NCI-H1436 (cell line): Measurements from ENCODE around the gene TXNDC16.
A peak's percentile ranks its signal among the peaks of the same experiment; 100 is the strongest.
"Not testable (repeated sequence)": the region's sequence is repeated elsewhere in the genome, so short reads cannot be mapped to it uniquely, and the experiment has no call there.

Experiments
- DNase-seq: peaks from one replicate; lab custom pipeline; 2025; lab: John Stamatoyannopoulos, UW

The TXNDC16 gene, protein sequence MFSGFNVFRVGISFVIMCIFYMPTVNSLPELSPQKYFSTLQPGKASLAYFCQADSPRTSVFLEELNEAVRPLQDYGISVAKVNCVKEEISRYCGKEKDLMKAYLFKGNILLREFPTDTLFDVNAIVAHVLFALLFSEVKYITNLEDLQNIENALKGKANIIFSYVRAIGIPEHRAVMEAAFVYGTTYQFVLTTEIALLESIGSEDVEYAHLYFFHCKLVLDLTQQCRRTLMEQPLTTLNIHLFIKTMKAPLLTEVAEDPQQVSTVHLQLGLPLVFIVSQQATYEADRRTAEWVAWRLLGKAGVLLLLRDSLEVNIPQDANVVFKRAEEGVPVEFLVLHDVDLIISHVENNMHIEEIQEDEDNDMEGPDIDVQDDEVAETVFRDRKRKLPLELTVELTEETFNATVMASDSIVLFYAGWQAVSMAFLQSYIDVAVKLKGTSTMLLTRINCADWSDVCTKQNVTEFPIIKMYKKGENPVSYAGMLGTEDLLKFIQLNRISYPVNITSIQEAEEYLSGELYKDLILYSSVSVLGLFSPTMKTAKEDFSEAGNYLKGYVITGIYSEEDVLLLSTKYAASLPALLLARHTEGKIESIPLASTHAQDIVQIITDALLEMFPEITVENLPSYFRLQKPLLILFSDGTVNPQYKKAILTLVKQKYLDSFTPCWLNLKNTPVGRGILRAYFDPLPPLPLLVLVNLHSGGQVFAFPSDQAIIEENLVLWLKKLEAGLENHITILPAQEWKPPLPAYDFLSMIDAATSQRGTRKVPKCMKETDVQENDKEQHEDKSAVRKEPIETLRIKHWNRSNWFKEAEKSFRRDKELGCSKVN

DNA sequence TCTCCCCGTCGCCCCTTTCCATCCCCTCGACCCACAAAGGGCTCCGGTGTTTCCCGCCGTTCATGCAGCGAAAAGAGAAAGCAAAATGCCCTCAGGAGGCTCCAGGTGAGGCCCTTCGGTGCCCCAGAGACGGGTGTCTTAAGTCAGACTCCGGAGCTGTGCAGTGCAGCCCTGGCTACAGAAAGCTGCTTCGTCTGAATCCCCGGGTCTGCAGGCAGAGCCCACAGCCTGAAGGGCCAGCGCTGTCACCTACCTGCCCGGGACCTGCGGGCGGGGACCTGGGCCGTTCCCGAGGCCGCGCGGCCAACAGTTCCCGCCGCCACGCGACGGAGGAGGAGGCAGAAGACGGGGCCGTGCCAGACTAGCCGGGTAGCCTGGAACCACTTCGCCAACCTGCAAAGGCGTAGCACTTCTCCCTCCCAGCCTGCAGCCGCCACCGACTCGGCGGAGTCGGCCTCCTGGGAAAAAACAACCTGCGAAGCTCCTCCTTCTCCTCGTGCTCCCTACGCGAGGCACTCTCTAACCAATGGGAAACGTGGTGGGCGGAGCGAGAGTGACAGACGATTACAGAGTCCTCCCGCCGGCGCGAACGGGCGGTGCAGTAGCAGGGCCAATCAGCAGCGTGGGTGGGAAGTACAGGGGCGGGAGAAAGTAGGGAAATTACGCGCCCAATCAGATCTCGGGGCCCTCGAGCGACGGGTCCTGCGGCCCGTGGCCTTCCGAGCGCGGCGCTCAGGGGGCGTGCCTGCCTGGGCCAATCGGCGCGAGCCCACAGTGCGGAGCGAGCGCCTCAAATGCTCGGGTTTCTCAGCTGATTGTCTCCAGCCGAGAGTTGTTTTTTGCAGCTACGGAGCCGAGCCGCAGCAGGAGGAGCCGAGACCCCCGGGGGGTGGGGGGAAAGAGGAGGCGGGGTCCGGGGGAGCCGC, at the start of gene TXNDC16, which contains the start of gene GPR137C:
TSS of gene TXNDC16 (minus strand) at position 443 of the 926 bp plus-strand sequence. CDS start 8,948 bp downstream, outside the sequence.
TSS of gene GPR137C (plus strand) at position 774 of the 926 bp plus-strand sequence. CDS start 312 bp downstream, outside the sequence.
- DNase-seq, result peak; percentile 100

GRCh38 chr14:52599974-52600373, 47.7 kb upstream of the TXNDC16 start:
- DNase-seq, result no peak

GRCh38 chr14:52598568-52598967, 46.3 kb upstream of the TXNDC16 start:
- no peak for DNase-seq

DNA sequence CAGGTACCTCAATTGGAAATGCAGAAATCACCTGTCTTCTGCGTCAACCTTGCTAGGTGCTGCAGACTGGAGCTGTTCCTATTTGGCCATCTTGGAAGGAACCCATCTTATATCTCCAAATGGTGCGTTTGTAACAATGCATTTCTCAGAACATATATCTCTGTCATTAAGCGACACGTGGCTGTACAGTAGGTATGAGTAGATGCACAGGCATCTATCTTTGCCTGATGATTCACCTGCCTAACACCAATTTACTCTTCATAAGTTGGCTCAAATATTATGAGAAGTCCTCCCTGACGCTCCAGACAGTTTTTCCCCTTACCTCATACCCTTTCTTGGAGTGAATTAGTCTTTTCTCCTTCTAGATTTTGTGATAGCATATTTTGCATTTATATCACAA, 44.6 kb upstream of the TXNDC16 start:
- no peak for DNase-seq

DNA sequence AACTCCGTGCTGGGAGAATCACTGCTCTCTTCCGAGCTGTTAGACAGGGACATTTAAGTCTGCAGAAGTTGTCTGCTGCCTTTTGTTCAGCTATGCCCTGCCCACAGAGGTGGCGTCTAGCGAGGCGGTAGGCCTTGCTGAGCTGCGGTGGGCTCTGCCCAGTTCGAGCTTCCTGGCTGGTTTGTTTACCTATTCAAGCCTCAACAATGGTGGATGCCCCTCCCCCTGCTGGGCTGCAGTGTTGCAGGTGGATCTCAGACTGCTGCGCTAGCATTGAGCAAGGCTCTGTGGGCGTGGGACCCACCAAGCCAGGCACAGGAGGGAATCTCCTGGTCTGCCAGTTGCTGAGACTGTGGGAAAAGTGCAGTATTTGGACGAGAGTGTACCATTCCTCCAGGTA, 44.0 kb upstream of the TXNDC16 start:
- no peak for DNase-seq

DNA sequence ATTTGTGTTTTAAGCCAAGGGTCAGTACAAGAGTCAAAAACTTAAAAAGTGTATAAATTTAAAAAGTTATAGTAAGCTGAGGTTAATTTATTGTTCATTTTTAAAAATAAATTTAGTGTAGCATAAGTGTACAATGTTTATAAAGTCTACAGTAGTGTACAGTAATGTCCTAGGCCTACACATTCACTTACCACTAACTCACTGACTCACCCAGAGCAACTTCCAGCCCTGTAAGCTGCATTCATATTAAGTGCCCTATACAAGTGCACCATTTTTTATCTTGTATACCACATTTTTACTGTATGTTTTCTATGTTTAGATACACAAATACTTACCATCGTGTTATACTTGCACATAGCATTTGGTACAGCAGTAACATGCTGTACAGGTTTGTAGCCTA, 38.0 kb upstream of the TXNDC16 start:
- no peak for DNase-seq

GRCh38 chr14:52589646-52590045, 37.3 kb upstream of the TXNDC16 start:
- DNase-seq, result no peak

DNA sequence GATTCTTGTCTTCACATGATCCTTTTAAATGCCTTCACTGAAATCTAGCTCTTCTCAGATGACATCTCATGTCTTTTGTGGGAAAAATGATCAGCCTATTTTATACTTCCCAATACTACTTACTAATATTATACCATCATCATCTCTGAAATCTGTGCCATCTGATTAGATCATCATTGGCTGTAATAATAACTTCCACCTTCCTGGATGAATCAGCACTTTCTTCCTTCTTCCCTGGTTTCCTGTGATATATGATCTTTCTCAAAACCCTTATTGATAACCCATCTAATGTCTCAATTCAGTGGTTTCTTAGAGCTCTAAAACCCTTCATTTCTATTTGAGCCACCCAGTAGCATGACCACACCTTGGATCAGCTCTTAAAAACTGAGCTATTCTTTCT, 31.2 kb upstream of the TXNDC16 start:
- no peak for DNase-seq

GRCh38 chr14:52575858-52576257, 23.6 kb upstream of the TXNDC16 start:
- DNase-seq, result no peak

- not testable (repeated sequence) for DNase-seq
Measured at GRCh38 chr14:52568454-52568853, 16.1 kb upstream of the TXNDC16 start.

- DNase-seq, result no peak
Measured at GRCh38 chr14:52563120-52563519, 10.8 kb upstream of the TXNDC16 start.

DNA sequence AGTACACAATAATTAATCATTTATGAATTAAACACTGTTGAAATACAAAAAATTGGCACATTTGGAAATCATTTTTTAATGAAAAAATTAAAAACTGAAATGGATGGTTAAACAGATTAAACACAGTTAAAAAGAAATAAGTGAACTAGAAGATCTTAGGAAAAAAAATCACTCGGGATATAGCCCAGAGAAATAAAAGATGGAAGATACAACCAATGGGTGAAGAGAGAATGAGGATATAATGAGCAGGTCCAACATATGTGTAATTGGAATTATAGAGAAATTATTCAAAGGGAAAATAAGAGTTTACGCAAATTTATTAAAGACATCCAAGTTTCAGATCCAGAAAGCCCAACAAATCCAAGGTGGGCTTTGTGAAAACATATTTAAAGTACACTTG, 6.4 kb upstream of the TXNDC16 start:
- DNase-seq, result no peak

DNA sequence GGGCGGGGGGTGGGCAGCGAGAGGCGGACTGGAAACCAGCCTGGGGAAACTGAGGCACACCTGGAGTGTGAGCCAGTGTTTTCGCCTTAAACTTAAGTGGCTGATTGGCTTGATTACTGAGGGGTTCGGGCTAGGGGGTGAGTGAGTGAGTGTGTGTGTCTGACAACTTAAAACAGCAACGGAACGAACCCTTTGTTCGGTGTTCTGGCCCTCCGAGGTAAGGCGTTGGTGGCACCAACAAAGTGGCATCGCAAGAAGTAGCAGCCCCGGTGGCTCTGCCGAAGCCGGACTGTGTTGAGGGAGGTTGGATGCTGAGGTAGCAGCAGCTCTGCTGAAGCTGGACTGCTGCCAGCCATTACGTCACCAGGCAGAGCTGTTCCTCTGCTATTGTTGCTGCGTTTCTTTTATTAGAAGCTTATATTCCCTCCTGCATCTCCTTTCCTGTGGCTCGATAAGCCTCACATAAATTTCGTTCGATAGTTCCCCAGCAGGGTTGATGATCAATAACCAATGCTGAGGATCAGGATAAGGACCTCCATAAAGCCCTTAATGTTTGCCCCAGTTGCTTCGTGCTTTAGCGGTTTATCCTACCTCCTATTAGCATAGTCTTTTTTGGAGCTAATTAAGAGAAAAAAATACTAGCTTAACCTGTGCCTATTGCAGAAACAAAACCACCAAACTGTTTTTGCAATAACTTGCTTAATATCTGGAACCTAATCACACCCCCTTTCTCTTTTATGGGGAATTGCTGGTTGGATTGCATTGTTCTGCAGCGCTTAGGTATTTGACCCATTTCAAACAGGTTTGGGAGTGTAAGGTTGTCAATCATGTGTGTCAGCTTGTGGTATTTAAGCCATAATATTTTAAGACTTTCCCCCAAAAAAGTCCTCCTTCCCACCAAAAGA, 1.6 kb upstream of the TXNDC16 start:
- peak; percentile 88 for DNase-seq

DNA sequence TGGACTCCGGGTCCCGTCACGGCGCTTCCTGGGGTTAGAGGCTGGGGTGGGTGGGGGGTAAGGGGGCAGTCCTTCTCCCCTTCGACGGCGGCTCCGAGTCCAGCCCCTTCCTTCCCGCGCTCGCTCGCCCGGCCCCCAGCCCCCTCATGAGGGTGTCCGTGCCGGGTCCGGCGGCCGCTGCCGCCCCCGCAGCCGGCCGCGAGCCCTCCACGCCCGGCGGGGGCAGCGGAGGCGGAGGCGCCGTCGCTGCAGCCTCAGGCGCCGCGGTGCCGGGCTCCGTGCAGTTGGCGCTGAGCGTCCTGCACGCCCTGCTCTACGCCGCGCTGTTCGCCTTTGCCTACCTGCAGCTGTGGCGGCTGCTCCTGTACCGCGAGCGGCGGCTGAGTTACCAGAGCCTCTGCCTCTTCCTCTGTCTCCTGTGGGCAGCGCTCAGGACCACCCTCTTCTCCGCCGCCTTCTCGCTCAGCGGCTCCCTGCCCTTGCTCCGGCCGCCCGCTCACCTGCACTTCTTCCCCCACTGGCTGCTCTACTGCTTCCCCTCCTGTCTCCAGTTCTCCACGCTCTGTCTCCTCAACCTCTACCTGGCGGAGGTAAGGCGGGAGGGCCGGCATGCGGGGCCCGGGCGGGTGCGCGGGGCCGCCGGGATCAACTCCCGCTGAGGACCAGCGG, 831 bp upstream of the TXNDC16 start:
- DNase-seq, result no peak

- no peak for DNase-seq
Measured at GRCh38 chr14:52551696-52552062, 626 bp downstream of the TXNDC16 start.

- DNase-seq, result no peak
Measured at GRCh38 chr14:52551205-52551604, 1.1 kb downstream of the TXNDC16 start.

- no peak for DNase-seq
Measured at GRCh38 chr14:52550661-52551060, 1.6 kb downstream of the TXNDC16 start.

DNA sequence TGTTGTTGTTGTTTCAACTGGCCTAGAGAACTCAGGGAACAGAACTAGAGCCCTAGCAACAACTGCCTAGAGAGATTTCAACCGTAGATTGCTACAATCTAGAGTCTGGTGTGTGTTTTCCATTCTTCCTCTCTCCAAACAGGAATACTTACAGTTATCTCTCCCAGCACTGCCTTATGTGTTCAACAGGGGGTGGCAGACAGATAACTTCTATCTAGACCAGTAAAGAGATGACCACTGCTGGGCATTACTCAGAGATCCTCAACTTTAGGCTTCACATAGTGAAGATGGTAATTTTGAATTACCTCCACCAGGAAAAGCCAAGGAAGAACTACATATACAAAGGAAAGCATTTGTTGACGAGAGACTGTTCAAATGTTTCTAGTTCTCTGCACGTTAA, 4.8 kb downstream of the TXNDC16 start:
- no peak for DNase-seq

GRCh38 chr14:52547027-52547426, 5.3 kb downstream of the TXNDC16 start:
- no peak for DNase-seq

DNA sequence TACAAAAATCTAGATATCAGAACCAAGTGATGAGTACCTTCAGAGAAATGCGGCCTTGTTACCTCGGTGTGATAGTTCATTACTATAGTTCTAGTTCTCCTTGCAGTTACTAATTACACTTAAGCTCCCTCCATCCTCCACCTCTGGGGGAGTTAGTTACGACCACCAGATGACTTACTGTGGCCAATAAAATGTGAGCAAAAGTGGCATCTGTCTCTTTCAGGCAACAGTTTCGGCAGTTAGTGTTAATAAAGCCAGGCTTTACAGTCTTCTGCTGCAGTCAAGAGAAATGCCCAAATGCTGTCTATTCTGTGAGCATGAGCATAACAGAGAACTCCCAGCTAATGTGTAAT, 6.0 kb downstream of the TXNDC16 start:
- DNase-seq, result no peak
